ENCODE data around the gene CATSPERB. TPM values are rescaled to one million over a fixed set of nuclear protein-coding genes. Genes with fewer than 3 reads are reported as not detected.

Gene CATSPERB, protein sequence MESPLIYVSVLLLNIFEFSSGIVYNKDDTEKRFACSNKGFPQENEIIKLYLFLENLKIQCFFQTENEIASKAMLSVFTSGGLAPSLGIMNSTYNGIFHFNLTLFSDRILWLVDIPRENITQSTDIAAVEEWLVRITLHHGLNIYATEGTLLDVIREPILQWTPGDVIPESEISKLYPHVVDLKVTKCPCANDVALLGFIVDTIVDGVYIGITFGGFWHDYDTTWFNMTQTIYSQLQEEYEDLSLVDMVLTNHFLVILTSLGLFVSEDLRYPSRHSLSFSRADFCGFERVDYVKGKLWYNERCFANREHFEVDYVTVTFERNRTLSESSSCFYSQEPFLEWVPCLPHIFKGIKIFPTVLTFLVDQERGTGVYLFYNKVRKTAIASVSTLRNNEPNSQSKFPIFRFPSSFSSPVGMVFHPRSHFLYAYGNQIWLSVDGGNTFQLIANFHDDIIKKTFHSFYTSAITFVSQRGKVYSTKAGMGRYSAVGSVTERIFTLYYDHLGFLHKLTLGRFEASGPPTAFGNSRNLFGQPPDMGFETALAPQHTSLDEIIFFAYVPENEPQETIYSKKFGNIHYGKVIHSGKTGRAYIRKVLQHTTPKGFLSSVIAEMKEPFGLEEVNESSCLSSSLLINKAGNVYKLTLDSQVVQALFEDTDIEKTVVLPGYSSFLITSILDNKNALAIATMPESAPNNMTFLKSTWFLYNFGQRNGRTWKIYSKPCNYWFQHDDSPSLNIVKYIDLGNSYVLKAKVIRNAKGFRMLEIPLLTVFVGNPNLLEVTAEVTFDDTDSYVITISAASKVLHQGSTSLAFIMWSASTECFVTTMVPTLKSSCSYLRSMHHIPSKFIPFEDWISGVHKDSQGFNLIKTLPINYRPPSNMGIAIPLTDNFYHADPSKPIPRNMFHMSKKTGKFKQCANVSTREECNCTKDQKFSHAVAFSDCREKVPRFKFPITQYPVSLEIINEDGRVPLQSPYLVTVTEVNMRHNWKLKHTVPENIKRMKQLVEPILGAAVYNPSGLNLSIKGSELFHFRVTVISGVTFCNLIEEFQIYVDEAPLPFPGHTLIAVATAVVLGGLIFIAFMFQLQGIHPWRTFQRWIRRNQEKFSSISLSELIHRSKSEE
- 0.06 TPM for polyA plus RNA-seq

DNA sequence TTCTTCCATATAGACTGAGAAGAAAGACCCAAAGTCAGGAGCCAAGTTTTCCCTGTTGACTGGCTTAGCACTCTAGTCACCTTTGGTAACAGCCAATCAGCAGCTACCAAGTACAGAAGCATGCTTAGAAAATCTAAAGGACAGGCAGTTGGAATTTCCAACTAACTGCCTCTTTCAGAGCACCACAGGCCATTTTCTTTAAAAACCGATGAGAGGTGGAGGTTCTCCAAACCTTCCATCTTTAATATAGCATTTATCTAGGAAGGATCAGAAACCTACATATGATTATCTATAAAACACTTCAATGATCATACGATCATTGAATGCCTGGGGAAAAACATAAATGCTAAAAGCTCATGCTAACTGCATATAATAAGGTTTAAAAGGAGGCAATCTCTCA lies at the start of gene CATSPERB:
Gene CATSPERB, minus strand, starts transcription at position 101 of the 400 bp plus-strand sequence. CDS start 2,607 bp downstream, outside the sequence.
- H3K27me3 Mint-ChIP-seq: peaks cover 11% of the 10 kb centered on the region
- peaks cover 0 to 2% (median 0%) of the 10 kb centered on the region in 3 donors for H3K4me1 Mint-ChIP-seq
- no peaks in the 10 kb centered on the region for H3K9me3 Mint-ChIP-seq
- no peak within 1 kb of the TSS for H3K27ac Mint-ChIP-seq
- H3K36me3 Mint-ChIP-seq: no peaks in the 10 kb centered on the region
- H3K4me3 Mint-ChIP-seq: no peak within 1 kb of the TSS

DNA sequence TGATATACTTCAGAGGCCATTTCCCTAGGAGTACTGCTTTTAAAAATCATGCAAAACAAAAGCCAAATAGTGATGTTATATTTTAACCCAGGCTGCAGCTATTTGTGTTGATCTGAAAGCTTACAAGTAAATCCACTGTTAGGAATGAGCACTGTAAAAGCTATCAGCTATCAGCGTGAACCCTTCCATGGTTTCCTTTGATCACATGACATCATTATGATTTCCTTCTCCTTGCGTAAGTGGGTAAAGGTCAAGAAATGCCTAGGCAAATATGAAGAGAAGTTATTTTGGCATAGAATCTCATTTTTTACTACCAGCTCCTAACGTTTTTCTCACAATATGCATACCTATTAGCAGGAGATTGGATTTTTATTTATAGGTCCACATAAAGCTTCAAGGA lies 48.6 kb upstream of the CATSPERB start:
- H3K4me1 Mint-ChIP-seq: no peaks in the 10 kb centered on the region
- peaks cover 0 to 2% (median 0%) of the 10 kb centered on the region in 3 donors for H3K9me3 Mint-ChIP-seq
- no peak overlapping the region for H3K4me3 Mint-ChIP-seq
- peaks cover 3% of the 10 kb centered on the region for H3K36me3 Mint-ChIP-seq
- H3K27ac Mint-ChIP-seq: no peak overlapping the region
- H3K27me3 Mint-ChIP-seq: peaks cover 2% of the 10 kb centered on the region

DNA sequence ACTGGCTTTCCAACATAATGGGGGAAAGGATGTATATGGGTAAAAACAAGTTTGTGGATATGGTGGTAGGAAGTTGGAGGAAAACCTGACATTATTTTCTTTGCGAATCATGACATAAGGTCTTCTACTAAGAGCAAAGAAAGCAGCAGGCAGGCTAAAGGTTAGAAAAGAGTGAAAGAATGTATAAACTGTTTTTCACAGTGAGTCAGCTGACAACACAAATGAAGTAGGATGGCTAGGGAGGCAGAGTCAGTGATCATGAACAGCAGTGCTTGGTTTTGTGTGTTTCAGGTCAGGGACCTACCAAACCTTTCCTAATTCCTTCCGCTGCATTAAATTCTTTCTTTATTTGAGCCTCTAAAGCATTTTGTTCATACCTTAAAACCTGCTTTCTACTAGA lies 46.3 kb upstream of the CATSPERB start:
- no peak overlapping the region for H3K27ac Mint-ChIP-seq
- H3K27me3 Mint-ChIP-seq: peaks cover 2% of the 10 kb centered on the region
- no peaks in the 10 kb centered on the region for H3K36me3 Mint-ChIP-seq
- peaks cover 8 to 14% (median 10%) of the 10 kb centered on the region in 3 donors for H3K4me1 Mint-ChIP-seq
- H3K4me3 Mint-ChIP-seq: no peak overlapping the region
- H3K9me3 Mint-ChIP-seq: peaks cover 0 to 2% (median 0%) of the 10 kb centered on the region in 3 donors

- H3K27ac Mint-ChIP-seq: no peak overlapping the region
- H3K27me3 Mint-ChIP-seq: peaks cover 2% of the 10 kb centered on the region
- peak overlapping the region in 2 of 4 donors; percentile 3 to 6 for H3K4me3 Mint-ChIP-seq
- peaks cover 0 to 2% (median 0%) of the 10 kb centered on the region in 3 donors for H3K9me3 Mint-ChIP-seq
- no peaks in the 10 kb centered on the region for H3K36me3 Mint-ChIP-seq
- H3K4me1 Mint-ChIP-seq: peaks cover 8 to 14% (median 10%) of the 10 kb centered on the region in 3 donors
Observed at GRCh38 chr14:91774140-91775096, 42.5 kb upstream of the CATSPERB start.

GRCh38 chr14:91770185-91770584 lies 38.3 kb upstream of the CATSPERB start:
- Mint-ChIP-seq H3K9me3 (no peaks in the 10 kb centered on the region), H3K36me3 (no peaks in the 10 kb centered on the region), H3K4me3 (no peak overlapping the region), H3K4me1 (peaks cover 8 to 16% (median 10%) of the 10 kb centered on the region in 3 donors), H3K27ac (no peak overlapping the region), H3K27me3 (no peaks in the 10 kb centered on the region)

DNA sequence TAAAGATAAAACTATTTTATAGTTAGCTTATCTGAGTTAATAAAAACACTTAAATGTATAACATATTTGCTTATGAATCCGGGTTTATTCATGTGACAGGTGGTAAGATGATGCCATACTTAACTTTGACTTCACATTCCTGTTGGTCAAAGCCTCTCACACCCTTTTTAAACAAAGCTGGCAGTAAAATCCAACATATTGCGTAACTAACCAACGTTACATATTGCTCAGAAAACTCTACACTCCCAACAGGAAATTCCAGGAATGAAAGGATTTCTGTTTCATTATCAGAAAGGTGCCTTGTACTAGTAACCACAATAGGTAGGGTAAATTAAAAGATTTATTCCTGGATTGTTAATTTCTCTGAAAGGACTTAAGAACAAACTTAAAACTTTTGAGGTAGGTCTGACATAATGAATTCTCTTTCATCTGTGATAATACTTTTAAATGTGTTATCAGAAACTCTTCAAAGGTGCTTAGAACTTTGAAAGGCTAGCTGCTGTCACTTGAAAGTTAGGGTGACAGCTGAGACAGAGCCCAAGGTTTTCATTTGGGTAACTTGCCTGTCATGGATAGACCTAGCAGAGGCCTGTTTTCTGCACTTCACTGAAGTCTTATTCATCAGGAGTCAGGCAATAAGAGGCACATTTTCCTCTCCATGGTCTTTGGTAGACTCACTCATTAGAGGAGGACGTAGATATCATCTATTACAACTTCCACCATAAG lies 23.8 kb upstream of the CATSPERB start:
- Mint-ChIP-seq H3K4me1 (no peaks in the 10 kb centered on the region), H3K4me3 (no peak overlapping the region), H3K9me3 (peaks cover 3 to 7% (median 4%) of the 10 kb centered on the region in 3 donors), H3K27ac (no peak overlapping the region), H3K36me3 (peaks cover 5% of the 10 kb centered on the region), H3K27me3 (peaks cover 29% of the 10 kb centered on the region)

DNA sequence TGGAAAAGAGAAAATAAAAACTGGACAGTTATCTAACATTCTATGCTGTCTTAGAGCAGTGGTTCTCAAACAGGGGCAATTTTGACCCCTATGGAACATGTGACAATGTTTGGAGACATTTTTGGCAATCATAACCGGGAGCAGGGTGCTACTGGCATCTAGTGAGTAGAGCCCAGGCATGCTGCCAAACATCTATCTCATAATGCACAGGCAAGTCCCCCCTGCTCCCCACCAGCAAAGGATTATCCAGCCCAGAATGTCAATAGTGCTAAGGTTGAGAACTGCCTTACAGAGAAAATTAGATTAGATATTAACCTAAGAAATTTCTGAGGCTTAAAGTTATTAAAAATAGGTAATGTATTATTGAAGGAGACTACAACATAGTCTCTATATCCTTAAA lies 22.9 kb upstream of the CATSPERB start:
- Mint-ChIP-seq H3K27me3 (peaks cover 29% of the 10 kb centered on the region), H3K9me3 (peaks cover 0 to 3% (median 0%) of the 10 kb centered on the region in 3 donors), H3K36me3 (peaks cover 2% of the 10 kb centered on the region), H3K4me3 (no peak overlapping the region), H3K27ac (no peak overlapping the region), H3K4me1 (no peaks in the 10 kb centered on the region)

DNA sequence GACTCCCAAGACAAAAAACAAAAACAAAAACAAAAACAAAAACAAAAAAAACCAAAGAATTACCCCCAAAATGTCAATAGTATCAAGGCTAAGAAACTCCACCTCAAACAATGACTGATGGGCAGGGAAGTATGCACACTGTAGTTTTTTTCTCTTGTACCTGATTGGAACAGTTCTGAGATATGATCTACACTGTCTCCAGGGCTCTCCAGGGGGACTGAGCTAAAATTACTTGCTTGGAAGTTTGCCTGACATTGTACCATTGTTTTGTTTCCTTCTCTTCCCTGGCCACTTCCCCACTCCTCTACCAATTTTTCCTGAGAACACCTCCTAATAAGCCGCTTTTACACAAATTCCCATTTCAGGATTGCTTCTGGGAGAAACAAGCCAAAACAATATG lies 22.3 kb upstream of the CATSPERB start:
- no peaks in the 10 kb centered on the region for H3K9me3 Mint-ChIP-seq
- no peak overlapping the region for H3K4me3 Mint-ChIP-seq
- H3K27me3 Mint-ChIP-seq: peaks cover 30% of the 10 kb centered on the region
- H3K36me3 Mint-ChIP-seq: no peaks in the 10 kb centered on the region
- H3K27ac Mint-ChIP-seq: no peak overlapping the region
- H3K4me1 Mint-ChIP-seq: no peaks in the 10 kb centered on the region

DNA sequence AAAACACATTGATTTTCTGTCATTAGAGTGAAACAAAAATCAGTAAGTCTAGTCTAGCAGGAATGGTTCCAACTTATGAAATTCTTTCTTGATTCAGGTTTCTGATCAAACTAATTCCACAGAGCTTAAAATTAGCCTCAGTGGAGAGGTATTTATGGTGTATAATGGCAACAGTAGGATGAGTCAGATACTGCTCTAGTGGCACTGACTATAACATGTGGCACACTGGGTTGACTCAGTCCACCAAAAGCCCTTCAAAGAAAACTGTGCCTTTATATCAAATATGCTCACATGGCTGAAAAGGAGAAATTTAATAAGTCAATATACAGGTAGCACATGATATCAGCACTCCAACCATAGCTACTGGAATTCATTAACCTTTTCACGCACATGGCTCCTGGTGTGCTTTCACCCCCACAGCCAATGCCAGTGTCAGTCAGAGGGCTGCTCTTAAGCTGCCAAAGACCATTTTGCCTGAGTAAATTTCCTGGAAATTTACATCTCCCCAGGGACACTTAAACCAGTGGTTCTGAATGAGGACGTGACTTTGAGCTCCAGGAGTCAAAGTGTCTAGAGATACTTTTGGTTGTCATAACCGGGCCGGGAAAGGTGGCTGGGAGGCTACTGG lies 21.7 kb upstream of the CATSPERB start:
- peaks cover 30% of the 10 kb centered on the region for H3K27me3 Mint-ChIP-seq
- no peaks in the 10 kb centered on the region for H3K36me3 Mint-ChIP-seq
- H3K4me3 Mint-ChIP-seq: no peak overlapping the region
- H3K9me3 Mint-ChIP-seq: no peaks in the 10 kb centered on the region
- no peak overlapping the region for H3K27ac Mint-ChIP-seq
- no peaks in the 10 kb centered on the region for H3K4me1 Mint-ChIP-seq

GRCh38 chr14:91752961-91753360 lies 21.1 kb upstream of the CATSPERB start:
- Mint-ChIP-seq H3K9me3 (no peaks in the 10 kb centered on the region), H3K27ac (no peak overlapping the region), H3K27me3 (peaks cover 31% of the 10 kb centered on the region), H3K4me1 (no peaks in the 10 kb centered on the region), H3K4me3 (no peak overlapping the region), H3K36me3 (no peaks in the 10 kb centered on the region)

GRCh38 chr14:91751719-91752118 lies 19.8 kb upstream of the CATSPERB start:
- Mint-ChIP-seq H3K4me1 (no peaks in the 10 kb centered on the region), H3K27ac (no peak overlapping the region), H3K4me3 (no peak overlapping the region), H3K9me3 (no peaks in the 10 kb centered on the region), H3K27me3 (peaks cover 30% of the 10 kb centered on the region), H3K36me3 (no peaks in the 10 kb centered on the region)

- Mint-ChIP-seq H3K4me1 (no peaks in the 10 kb centered on the region), H3K27ac (no peak overlapping the region), H3K27me3 (peaks cover 28% of the 10 kb centered on the region), H3K9me3 (no peaks in the 10 kb centered on the region), H3K4me3 (no peak overlapping the region), H3K36me3 (no peaks in the 10 kb centered on the region)
Observed at GRCh38 chr14:91750634-91751198, 18.8 kb upstream of the CATSPERB start.

- no peak overlapping the region for H3K27ac Mint-ChIP-seq
- H3K36me3 Mint-ChIP-seq: no peaks in the 10 kb centered on the region
- H3K27me3 Mint-ChIP-seq: peaks cover 28% of the 10 kb centered on the region
- H3K4me1 Mint-ChIP-seq: peaks cover 0 to 2% (median 2%) of the 10 kb centered on the region in 3 donors
- H3K9me3 Mint-ChIP-seq: no peaks in the 10 kb centered on the region
- H3K4me3 Mint-ChIP-seq: no peak overlapping the region
Observed at GRCh38 chr14:91749868-91750267, 18.0 kb upstream of the CATSPERB start.

Measured in IgD-negative memory B cell (primary cell).